Measurements from ENCODE around the gene RPL23. TPM values are rescaled to one million over a fixed set of nuclear protein-coding genes. Genes with fewer than 3 reads are reported as not detected.

RPL23 gene
- total RNA-seq, 4 donors from 2014 or later = 998 to 2,109 (median 1,205) TPM

DNA sequence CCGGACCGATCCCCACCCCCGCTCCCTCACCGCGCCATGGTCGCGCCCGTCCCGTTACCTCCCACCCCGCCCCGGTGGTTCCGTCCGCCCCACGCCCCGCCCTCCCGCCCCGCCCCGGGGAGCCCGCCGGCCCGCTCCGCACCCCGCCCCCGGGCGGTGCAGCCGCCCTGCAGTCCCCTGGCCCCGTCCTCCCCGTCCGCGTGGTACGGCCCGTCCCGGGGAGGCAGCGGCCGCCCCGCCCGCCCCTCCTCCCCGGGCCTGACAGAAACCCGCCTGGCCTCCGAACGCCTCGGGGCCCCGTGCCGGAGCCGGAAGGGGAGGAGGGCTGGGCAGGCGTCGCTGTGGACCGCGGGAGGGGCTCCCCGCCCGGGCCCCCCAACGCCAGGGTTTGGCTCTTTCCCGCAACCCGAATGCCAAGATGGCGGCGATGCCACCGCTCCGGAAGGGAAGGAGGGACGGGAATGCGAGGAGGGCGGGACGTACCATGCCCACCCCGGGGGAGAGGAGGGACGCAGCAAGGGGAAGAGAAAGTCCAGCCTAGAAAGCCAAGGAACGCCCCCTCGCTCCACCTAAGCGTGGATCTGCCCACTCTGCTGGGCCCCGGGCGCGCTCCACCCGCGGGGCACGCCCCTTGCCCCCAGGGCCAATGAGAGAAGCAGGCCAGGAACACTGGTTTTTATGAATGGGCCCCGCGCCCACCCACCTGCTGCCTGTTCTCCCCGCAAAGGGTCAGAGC lies 53.9 kb downstream of the RPL23 start, which contains the start of gene PIP4K2B:
TSS of gene PIP4K2B (minus strand) at position 56 of the 736 bp plus-strand sequence. CDS start 132 bp downstream, outside the sequence.
- peak within 1 kb of the TSS; percentile 98 to 100 (median 100) for H3K27ac ChIP-seq
- H3K27me3 ChIP-seq = no peaks in the 10 kb centered on the region
- DNase-seq = peak; percentile 84
- no peak for TF ChIP-seq CTCF (IDR thresholded peaks at IDR 0.05)
- peak in 1 of 4 donors; percentile 48 for TF ChIP-seq POLR2A (IDR thresholded peaks at IDR 0.05)
- peaks cover 7 to 51% (median 23%) of the 10 kb centered on the region in 3 donors for H3K36me3 ChIP-seq
- H3K4me3 ChIP-seq = peak within 1 kb of the TSS; percentile 60 to 92 (median 79)
- H3K4me1 ChIP-seq = peaks cover 16 to 44% (median 22%) of the 10 kb centered on the region in 3 donors
- WGBS, 2 donors = 0% methylated on average over 3 to 13 of the region's 76 CpGs
- no peaks in the 10 kb centered on the region for H3K9me3 ChIP-seq
- intact Hi-C loops (cut with DNase I) = no loop called here

DNA sequence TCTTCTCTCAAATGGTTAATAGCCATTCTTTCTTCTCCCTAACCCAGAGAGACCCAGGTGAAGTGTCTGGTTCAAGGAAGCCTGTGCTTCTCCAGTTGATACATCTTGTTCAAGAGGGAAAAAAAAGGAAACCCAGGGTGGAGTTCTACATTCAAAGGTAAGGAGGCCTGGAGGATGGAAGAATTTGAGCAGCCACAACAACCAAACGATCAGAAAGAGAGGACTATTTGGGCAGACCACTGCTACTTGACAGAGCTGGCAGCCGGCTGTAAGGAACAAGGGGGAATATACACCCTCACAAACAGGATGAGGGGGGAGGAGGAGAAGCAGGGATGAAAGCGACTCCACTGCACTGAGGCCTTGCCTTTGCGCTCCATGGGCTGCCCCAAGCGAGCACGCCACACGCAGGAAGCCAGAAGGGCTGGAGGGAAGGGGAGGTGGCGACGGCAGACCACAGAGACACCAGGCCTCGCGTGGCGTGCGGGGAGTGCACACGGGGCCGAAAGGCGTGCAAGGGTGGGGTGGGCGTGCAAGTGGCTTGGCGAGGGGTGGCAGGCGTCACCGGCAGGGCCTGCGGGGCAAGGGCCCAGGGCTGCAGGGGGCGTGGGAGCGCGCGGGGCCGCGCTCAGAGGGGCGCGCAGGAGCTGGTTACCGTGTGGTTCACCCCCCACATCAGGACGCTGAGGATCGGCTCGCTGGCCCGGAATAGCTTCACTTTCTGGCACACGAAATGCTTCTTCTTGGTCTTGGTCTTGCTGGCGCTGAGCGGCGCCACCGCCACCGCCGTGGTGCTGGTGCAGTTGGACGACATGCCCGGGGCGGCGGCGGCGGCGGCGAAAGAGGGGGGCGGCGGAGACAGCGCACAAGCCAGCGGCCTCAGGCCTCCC lies 54.7 kb downstream of the RPL23 start:
- DNase-seq = peak; percentile 54
- H3K4me1 ChIP-seq = peaks cover 16 to 44% (median 22%) of the 10 kb centered on the region in 3 donors
- no peaks in the 10 kb centered on the region for H3K9me3 ChIP-seq
- peak overlapping the region; percentile 98 to 100 (median 100) for H3K27ac ChIP-seq
- intact Hi-C loops (cut with DNase I) = no loop called here
- TF ChIP-seq POLR2A (IDR thresholded peaks at IDR 0.05) (no peak), CTCF (IDR thresholded peaks at IDR 0.05) (no peak)
- WGBS, 2 donors = 0% methylated on average over 3 to 12 of the region's 53 CpGs
- no peaks in the 10 kb centered on the region for H3K27me3 ChIP-seq
- H3K36me3 ChIP-seq = peaks cover 7 to 48% (median 21%) of the 10 kb centered on the region in 3 donors
- peak overlapping the region; percentile 60 to 92 (median 79) for H3K4me3 ChIP-seq

Small RNA genes within 50 kb of the gene (small RNA-seq; reads per million reads assigned to genes)
- 0 to 0.09 (median 0) reads per million in 4 donors for gene MIR4727
- gene SNORA21 = 0 reads per million in 4 donors
- 0 reads per million in 4 donors for gene SNORA21B

Other genes with a start within 250 kb of the RPL23 start
- gene SRCIN1, start 247.8 kb downstream of the RPL23 start, total RNA-seq = 1 to 10 TPM in 3 of 4 donors, under 1 TPM in 1; 0.09 to 1.7 (median 1.3) TPM
- 1 to 10 TPM; 1.8 to 3.2 (median 2.8) TPM for gene EPOP, start 178.8 kb downstream of the RPL23 start, total RNA-seq
- 10 to 100 TPM; 30.6 to 79.7 (median 35.1) TPM for gene MLLT6, start 148.4 kb downstream of the RPL23 start, total RNA-seq
- 1 to 10 TPM; 4.9 to 8.3 (median 7.8) TPM for gene CISD3, start 123.4 kb downstream of the RPL23 start, total RNA-seq
- 10 to 100 TPM in 1 of 4 donors, 1 to 10 TPM in 3; 2.5 to 11.8 (median 3.4) TPM for gene PCGF2, start 105.4 kb downstream of the RPL23 start, total RNA-seq
- 100 to 1,000 TPM; 128 to 177 (median 145) TPM for gene PSMB3, start 101.0 kb downstream of the RPL23 start, total RNA-seq
- gene PIP4K2B, start 54.2 kb downstream of the RPL23 start, total RNA-seq = 10 to 100 TPM; 14.4 to 32.6 (median 24.1) TPM
- gene CWC25, start 28.4 kb downstream of the RPL23 start, total RNA-seq = 10 to 100 TPM in 3 of 4 donors, 1 to 10 TPM in 1; 9.4 to 25.9 (median 16.8) TPM
- 10 to 100 TPM; 44.3 to 66.0 (median 51.9) TPM for gene LASP1, start 16.3 kb upstream of the RPL23 start, total RNA-seq
- gene FBXO47, start 113.7 kb upstream of the RPL23 start, total RNA-seq = not detected

Data from esophagus squamous epithelium (tissue), 5 donors.